HT-29 (cell line): ENCODE results near the gene CFAP43. TPM values are rescaled to one million over a fixed set of nuclear protein-coding genes. Genes with fewer than 3 reads are reported as not detected.

ENCODE experiments used
- DNase-seq: peaks from one replicate; pipeline ENCODE4 v3.0.0-alpha.2; 2015; ENCODE audit warnings: low spot score
- small RNA-seq: library from RNA; depleted of rRNA; stranded (forward); fragments of <200 nt; gene quantifications from one replicate; pipeline ENCODE3, GENCODE V24; 2014
- total RNA-seq: library from RNA; depleted of rRNA; stranded (reverse); fragments of >200 nt; shearing (Covaris generic); gene quantifications from 2 replicates; pipeline ENCODE4 v1.2.3, GENCODE V29; 2014; rRNA removed

CFAP43 gene
- total RNA-seq, 1 experiment from 2014 or later = 0.18 TPM

DNA sequence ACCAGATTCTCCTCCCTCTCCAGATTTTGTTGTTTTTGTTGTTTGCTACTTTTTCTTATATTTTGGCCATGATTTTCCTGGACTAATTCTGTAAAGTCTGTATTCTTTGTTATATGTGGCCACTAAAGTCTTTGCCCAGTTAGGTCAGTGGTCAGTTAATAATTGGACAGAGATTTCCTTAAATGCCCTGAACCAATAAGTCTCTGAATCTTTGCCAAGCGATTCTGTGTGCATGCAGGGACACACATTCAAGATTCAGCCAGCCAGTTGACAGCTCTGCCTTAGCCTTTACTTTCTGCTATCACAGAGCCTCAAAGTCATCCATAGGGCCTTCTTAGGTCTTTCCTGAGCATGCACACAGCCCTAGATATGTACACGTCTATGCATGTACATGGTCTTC, 135.5 kb downstream of the CFAP43 start:
- DNase-seq = no peak

- no peak for DNase-seq
Measured at GRCh38 chr10:104092749-104093148, 139.4 kb downstream of the CFAP43 start.

DNA sequence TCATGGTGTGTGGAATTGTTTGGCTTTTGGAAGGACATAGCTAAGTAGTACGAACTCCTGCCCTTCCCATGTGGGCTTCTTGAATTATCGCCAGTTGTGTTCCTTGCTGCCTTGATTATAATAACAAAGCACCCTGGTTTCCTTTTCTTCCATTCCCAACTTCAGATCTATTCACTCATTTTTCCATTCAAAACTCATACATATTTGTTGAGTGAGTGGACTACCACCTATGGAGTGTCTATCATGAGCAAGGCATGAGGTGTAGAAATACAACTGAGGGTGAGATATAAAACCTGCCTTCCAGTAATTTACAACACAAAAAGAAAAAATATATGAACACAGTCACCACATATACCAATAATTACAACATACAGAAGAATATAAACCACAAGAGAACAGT, 141.6 kb downstream of the CFAP43 start:
- no peak for DNase-seq

DNA sequence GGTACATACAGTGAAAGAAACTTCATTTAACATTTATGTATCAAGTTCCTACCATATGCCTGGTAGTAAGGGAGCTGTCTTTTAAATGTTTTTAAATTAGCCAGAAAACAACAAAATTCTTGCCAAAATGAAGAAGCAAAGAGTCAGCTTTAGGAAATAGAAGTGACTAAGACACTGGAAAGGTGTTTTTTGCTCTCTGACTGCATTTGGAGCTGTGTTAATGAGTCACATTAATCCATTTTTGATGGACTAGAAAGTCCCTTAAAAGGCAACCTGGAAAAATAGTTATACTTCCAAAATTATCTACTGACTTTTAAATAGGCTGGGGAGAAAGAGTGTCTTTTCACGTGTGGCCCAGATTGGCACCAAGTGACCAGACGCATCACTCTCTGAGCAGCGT, 142.5 kb downstream of the CFAP43 start:
- no peak for DNase-seq

DNA sequence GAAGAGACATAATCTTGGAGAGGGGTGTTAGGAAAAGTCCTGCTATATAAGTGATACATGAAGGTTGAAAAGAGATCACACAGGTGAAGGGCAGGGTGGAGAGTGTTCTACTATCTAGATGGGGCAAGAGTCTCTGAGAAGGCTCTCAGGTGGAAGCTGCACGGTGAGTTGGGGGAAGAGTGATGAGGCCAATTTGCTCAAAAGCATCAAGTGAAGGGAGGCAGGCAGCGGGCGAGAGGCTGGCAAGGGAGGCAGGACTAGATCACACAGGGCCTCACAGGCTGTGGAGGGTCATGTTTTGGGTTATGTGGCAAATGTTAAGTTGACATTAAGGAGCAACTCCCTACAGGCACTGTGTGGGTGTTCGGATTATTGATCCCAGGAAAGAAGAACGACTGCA, 143.9 kb downstream of the CFAP43 start:
- DNase-seq = no peak

DNA sequence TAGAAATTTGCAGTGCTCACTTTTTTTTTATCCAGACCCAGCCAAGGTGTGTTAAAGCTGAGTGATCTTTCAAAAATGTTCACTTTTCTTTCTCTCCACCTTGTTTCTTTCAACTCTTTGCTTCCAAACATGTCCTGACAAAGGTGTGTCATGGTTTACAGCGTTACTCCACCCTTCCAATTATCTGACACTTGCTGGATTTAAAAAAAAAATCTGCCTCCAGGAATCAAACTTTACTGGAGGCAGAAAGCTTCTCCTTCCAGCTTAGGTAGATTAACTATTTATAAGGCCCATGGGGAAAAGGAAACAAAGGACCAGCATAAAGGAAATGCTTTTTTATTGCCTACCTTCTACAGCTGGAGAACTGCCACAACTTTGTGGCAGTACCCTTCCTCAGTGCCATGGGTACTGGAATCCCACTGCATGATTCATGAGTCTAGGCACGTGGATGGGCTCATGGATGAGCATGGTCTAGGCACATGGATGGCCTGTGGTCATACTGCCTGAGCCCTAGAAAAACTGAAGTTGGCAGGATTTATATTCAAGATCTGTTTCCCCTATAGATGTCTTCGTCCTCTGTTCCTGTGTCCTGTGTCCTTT, 146.3 kb downstream of the CFAP43 start, which contains the start of gene COL17A1:
Gene COL17A1, minus strand, starts transcription at position 80 of the 600 bp plus-strand sequence. CDS start 5,207 bp downstream, outside the sequence.
- DNase-seq = peak; percentile 64

GRCh38 chr10:104084482-104085142, 147.6 kb downstream of the CFAP43 start:
- DNase-seq = peak; percentile 47

DNA sequence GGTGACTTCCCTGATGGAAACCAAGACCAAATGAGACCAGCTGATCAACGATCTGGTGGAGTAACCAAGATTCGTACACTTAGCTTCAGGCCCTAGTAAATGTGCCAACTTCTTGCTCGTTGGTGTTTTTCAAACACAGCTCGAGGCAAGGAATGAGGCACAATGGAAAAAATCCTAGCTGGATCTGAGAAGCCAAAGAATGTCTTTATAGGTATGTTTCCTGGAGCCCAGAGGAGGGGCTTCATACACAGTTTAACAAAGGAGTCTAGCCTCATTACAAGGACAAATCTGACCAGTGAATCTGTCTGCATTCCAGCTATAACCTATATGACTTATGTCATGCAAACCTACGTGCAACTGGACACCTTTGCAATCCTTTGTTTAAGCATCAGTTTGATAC, 150.2 kb downstream of the CFAP43 start:
- DNase-seq = no peak

GRCh38 chr10:104080762-104081161, 151.4 kb downstream of the CFAP43 start:
- peak; percentile 62 for DNase-seq

Small RNA genes lying within 50 kb of the gene (small RNA-seq; reads per million reads assigned to genes)
- gene MIR4482 (not detected), gene MIR609 (not detected)

Other genes with a start within 250 kb of the CFAP43 start
- gene COL17A1, start 146.5 kb downstream of the CFAP43 start, total RNA-seq = 40.0 and 45.0 TPM in 2 replicates
- gene SFR1, start 110.2 kb downstream of the CFAP43 start, total RNA-seq = 3.2 and 4.1 TPM in 2 replicates
- 96.1 and 97.2 TPM in 2 replicates for gene GSTO1, start 22.5 kb upstream of the CFAP43 start, total RNA-seq
- gene GSTO2, start 36.8 kb upstream of the CFAP43 start, total RNA-seq = 31.4 and 31.8 TPM in 2 replicates
- 1.9 and 2.4 TPM in 2 replicates for gene ITPRIP, start 106.1 kb upstream of the CFAP43 start, total RNA-seq
- gene CFAP58, start 121.5 kb upstream of the CFAP43 start, total RNA-seq = 0.03 TPM in 1 of 2 replicates, not detected in the other